ENCODE results near the gene CT45A10.

DNA sequence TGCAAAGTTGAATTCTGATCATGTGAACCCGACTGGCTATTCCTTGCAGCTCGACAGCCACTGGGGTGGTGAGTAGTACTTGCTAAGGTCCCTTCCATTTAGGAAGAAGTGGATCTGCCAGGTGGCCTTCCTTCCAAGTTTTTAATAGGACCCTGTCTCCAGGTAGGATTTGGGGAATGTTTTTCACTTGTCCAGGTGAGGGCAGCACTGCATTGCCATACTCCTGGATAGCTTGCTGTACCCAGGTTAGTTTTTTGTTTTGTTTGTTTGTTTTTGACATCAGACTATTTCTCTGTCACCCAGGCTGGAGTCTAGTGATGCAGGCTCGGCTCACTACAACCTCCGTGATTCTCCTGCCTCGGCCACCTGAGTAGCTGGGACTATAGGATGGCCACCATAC, 30.1 kb upstream of the CT45A10 start:
- TF ChIP-seq CTCF (IDR thresholded peaks at IDR 0.05): no peak
- TF ChIP-seq EP300 (IDR thresholded peaks at IDR 0.05): no peak
